Nephron (organoid): ENCODE data around the gene IL25.
"Not testable (repeated sequence)": the region's sequence is repeated elsewhere in the genome, so short reads cannot be mapped to it uniquely, and the experiment has no call there.

Experiments used
- H3K27ac Mint-ChIP-seq, 3 experiments: 2 replicates each; pipeline ENCODE4 v1.8.0; 2020; ENCODE audit warnings: mixed read lengths in 3 of 3, mild to moderate bottlenecking in 2 of 3, moderate library complexity in 1 of 3
- H3K27me3 Mint-ChIP-seq: 2 replicates; pipeline ENCODE4 v1.8.0; 2021; ENCODE audit warnings: low read depth, mild to moderate bottlenecking, moderate library complexity, mixed read lengths
- H3K36me3 Mint-ChIP-seq: 2 replicates; pipeline ENCODE4 v1.8.0; 2020; ENCODE audit warnings: low read depth, mixed read lengths
- H3K4me1 Mint-ChIP-seq: 2 replicates; pipeline ENCODE4 v1.8.0; 2020; ENCODE audit warnings: mixed read lengths
- H3K4me3 Mint-ChIP-seq, 3 experiments: 2 replicates each; pipeline ENCODE4 v1.8.0; 2020; ENCODE audit warnings: mild to moderate bottlenecking in 3 of 3, mixed read lengths in 3 of 3, moderate library complexity in 2 of 3
- H3K9me3 Mint-ChIP-seq: 2 replicates; pipeline ENCODE4 v1.8.0; 2020; ENCODE audit warnings: mixed read lengths
- TF ChIP-seq, protein P1 (sequence below), 3 experiments: fragments of 200-600 bp; sonication (generic); IDR thresholded peaks; one replicate each; pipeline ENCODE4 v1.5.0; 2021; ENCODE audit warnings: antibody characterized with exemption in 3 of 3; ENCODE audit not compliant: unreplicated experiment in 3 of 3

IL25 gene

DNA sequence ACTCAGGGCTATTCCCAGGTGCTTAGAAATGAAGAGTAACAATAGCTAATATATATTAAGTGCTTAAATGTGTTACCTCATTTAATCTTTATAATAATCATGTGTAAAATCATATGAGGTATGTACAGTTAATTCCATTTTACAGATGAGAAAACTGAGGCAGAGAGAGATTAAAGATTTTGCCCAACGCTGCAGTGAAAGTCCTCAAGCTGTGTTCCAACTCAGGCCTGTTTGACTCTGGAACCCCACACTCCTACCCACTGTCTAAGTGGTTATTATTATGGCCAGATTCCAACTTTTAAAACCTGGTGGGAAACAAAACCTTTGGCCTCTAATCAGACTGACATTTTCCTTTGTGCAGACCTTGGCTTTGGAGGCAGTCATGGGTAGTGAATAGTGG is 14.4 kb downstream of the IL25 start:
- Mint-ChIP-seq H3K4me3 (no peak overlapping the region), H3K9me3 (no peaks in the 10 kb centered on the region), H3K4me1 (peaks cover 6% of the 10 kb centered on the region), H3K27ac (no peak overlapping the region), H3K36me3 (no peaks in the 10 kb centered on the region), H3K27me3 (peaks cover 12% of the 10 kb centered on the region)
- TF ChIP-seq, protein P1, sequence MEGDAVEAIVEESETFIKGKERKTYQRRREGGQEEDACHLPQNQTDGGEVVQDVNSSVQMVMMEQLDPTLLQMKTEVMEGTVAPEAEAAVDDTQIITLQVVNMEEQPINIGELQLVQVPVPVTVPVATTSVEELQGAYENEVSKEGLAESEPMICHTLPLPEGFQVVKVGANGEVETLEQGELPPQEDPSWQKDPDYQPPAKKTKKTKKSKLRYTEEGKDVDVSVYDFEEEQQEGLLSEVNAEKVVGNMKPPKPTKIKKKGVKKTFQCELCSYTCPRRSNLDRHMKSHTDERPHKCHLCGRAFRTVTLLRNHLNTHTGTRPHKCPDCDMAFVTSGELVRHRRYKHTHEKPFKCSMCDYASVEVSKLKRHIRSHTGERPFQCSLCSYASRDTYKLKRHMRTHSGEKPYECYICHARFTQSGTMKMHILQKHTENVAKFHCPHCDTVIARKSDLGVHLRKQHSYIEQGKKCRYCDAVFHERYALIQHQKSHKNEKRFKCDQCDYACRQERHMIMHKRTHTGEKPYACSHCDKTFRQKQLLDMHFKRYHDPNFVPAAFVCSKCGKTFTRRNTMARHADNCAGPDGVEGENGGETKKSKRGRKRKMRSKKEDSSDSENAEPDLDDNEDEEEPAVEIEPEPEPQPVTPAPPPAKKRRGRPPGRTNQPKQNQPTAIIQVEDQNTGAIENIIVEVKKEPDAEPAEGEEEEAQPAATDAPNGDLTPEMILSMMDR (IDR thresholded peaks at IDR 0.05; ENCODE audit: unreplicated experiment in 3 of 3): no peak

DNA sequence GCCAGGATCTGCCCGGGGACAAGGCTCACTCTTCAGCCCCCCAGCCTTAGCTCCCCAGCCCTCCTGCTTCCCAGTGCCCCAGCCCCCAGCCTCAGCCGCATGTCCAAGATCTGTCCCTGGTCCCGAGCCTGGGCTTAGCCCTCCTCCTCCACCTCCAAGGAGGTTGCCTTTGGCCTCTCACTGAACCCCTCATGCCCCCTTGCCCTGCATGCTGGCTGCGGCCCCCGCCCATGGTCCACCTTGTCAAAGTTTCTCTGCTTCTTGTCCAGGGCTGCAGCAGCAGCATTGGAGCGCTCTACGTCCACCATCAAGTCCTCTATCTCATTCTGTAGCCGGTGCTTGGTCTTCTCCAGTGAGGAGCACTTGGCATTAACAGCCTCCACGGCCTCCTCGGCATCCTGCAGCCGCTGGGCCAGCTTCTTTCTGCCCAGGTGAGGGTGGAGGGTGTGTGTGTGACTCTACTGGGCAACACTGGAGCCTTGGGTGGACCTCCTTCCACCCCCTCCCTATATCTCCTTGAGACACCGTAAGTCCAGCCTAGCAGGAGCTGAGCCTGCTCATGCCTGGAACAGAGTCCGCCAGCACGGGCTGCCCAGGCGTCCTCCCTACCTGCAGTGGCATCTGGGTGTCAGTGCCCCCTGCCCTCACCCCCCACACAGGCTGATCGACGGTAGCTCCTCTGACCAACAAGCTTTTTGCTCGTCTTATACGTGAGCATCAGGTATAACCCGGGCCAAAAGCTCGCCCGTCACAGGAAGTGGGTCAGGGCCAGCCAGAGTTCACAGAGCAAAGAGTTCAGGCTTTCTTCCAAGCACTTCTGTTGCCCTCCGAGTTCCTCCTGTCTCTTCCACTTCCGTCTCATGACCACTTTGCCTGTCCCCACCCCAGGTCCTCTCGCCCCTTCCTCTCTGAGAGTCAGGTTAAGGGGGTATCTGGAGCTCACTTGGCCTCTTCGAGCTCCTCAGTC is 15.6 kb downstream of the IL25 start:
- Mint-ChIP-seq H3K9me3 (no peaks in the 10 kb centered on the region), H3K27ac (no peak overlapping the region), H3K4me3 (no peak overlapping the region), H3K36me3 (no peaks in the 10 kb centered on the region), H3K27me3 (peaks cover 11% of the 10 kb centered on the region), H3K4me1 (peaks cover 6% of the 10 kb centered on the region)
- TF ChIP-seq, protein P1 (IDR thresholded peaks at IDR 0.05; ENCODE audit: unreplicated experiment in 3 of 3): no peak

DNA sequence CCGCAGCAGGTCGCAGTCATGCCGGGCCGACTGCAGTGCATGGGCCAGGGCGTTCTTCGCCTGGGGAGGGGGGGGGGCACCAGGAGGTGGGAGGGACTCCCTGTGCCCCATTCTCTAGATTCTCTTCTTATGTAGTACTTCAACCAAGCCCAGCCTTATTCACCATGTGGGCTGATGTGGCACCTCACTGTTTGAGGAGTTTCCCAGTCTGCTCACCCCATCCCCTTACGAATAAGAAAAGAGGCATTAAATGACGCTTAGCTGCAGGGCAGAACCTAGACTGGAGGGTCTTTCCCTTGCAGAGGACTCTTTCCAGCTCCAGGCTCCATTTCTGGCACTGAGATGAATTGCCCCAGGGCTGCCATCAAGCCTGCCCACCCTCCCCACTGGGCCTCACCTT is 16.4 kb downstream of the IL25 start:
- H3K36me3 Mint-ChIP-seq: no peaks in the 10 kb centered on the region
- H3K27ac Mint-ChIP-seq: no peak overlapping the region
- TF ChIP-seq, protein P1 (IDR thresholded peaks at IDR 0.05; ENCODE audit: unreplicated experiment in 3 of 3): no peak
- H3K4me1 Mint-ChIP-seq: peaks cover 6% of the 10 kb centered on the region
- H3K4me3 Mint-ChIP-seq: no peak overlapping the region
- H3K27me3 Mint-ChIP-seq: peaks cover 15% of the 10 kb centered on the region
- H3K9me3 Mint-ChIP-seq: no peaks in the 10 kb centered on the region

DNA sequence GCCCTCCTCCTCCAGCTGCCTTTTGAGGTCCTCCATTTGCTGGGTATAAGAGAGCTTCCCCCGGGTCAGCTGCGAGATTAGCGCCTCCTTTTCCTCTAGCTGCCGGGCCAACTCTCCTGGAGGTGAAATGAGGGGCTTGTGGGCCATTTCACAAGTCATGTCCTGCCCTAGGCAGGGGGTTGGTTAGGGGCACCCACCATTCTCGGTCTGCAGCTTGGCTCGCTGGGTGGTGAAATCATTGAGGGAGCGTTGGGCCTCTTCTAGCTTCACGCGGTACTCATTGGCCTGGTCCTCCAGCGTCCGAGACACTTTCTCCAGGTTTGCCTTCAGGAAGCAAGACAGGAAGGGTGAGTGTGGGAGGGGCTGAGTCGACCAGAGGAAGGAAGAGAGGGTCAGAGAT is 16.8 kb downstream of the IL25 start:
- Mint-ChIP-seq H3K9me3 (no peaks in the 10 kb centered on the region), H3K4me3 (no peak overlapping the region), H3K36me3 (no peaks in the 10 kb centered on the region), H3K27ac (no peak overlapping the region), H3K4me1 (peaks cover 6% of the 10 kb centered on the region), H3K27me3 (peaks cover 14% of the 10 kb centered on the region)
- TF ChIP-seq, protein P1 (IDR thresholded peaks at IDR 0.05; ENCODE audit: unreplicated experiment in 3 of 3): no peak

DNA sequence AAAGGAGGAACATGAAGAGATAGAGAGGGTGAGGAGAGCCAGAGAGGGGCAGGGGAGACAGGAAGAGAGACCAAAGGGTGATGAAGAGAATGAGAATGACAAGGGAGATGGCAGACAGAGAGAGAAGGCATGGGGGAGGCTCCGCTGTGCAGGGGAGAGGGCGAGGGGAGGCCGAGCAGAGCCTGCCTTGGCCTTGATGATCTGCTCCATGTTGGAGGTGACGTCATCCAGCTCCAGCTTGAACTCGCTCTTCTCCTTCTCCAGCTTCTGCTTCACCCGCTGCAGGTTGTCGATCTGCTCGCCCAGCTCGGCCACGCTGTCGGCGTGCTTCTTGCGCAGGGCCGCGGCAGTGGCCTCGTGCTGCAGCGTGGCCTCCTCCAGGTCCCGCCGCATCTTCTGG is 17.3 kb downstream of the IL25 start:
- not testable (repeated sequence) for H3K4me3 Mint-ChIP-seq, H3K27ac Mint-ChIP-seq, H3K36me3 Mint-ChIP-seq, H3K4me1 Mint-ChIP-seq, H3K9me3 Mint-ChIP-seq
- H3K27me3 Mint-ChIP-seq: peaks cover 12% of the 10 kb centered on the region

DNA sequence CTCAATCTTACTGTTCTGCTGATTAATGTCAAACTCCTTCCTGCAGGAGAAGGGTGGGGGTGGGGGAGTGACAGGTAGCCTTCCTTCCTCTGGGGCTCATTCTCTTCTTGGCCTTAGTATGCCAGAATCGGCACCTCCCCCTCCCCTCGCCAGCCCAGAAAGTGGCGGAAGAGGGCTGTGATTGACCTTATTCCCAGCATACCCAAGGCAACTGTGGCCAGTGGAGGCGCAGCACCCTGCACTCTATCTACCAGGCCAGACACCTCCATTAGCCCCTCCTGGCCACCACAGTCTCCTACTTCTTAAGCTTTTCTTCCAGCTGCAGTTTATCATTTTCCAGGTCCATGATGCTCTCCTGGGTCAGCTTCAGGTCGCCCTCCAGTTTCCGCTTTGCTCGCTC is 20.0 kb downstream of the IL25 start:
- Mint-ChIP-seq H3K4me1 (no peaks in the 10 kb centered on the region), H3K9me3 (no peaks in the 10 kb centered on the region), H3K27me3 (peaks cover 12% of the 10 kb centered on the region), H3K36me3 (no peaks in the 10 kb centered on the region), H3K4me3 (no peak overlapping the region), H3K27ac (no peak overlapping the region)
- TF ChIP-seq, protein P1 (IDR thresholded peaks at IDR 0.05; ENCODE audit: unreplicated experiment in 3 of 3): no peak
